GM06990 (cell line): Measurements from ENCODE around the gene CHRNA9.

Experiments
- DNase-seq: peaks from one replicate; pipeline ENCODE4 v3.0.0-alpha.2; 2011; ENCODE audit not compliant: insufficient read length; ENCODE audit errors: extremely low read depth
- H3K27me3 ChIP-seq: replicated peaks from 2 replicates; pipeline ENCODE4 v1.6.0; 2011; ENCODE audit warnings: low read length; ENCODE audit not compliant: control insufficient read depth, insufficient read depth
- H3K36me3 ChIP-seq: 2 replicates; pipeline ENCODE4 v1.5.1; 2011; ENCODE audit warnings: low read length; ENCODE audit not compliant: control insufficient read depth, insufficient read depth
- H3K4me3 ChIP-seq: replicated peaks from 2 replicates; pipeline ENCODE4 v1.5.1; 2011; ENCODE audit warnings: low read depth, mild to moderate bottlenecking, control low read depth, low read length
- TF ChIP-seq, protein P1 (sequence below): IDR thresholded peaks from 2 replicates; pipeline ENCODE4 v1.5.1; 2011; ENCODE audit warnings: low read length, control low read depth, mild to moderate bottlenecking, inconsistent platforms; ENCODE audit not compliant: insufficient read depth, poor library complexity, severe bottlenecking

Gene CHRNA9

DNA sequence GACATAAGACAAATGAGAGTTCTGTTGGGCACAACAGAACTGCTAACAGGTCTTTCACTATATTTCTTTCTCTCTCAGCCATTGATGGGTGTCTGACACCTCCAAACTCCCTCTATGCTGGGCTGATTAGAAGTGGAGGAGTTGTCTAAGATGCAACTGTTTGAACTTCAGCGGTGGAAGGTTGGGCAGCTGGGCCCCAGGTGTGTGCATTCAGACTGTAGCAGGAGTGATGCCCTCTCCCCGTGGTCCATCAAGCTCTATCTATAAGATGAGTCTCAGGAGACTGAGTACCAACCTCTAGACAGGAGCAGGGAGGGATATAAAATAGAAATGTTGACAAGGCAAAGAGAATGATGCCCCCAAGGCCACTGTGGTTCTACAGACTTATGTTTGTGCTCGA is 28.2 kb upstream of the CHRNA9 start:
- DNase-seq, result no peak
- Histone ChIP-seq H3K36me3 (no peaks in the 10 kb centered on the region), H3K4me3 (no peak overlapping the region), H3K27me3 (no peaks in the 10 kb centered on the region)
- TF ChIP-seq, protein P1, sequence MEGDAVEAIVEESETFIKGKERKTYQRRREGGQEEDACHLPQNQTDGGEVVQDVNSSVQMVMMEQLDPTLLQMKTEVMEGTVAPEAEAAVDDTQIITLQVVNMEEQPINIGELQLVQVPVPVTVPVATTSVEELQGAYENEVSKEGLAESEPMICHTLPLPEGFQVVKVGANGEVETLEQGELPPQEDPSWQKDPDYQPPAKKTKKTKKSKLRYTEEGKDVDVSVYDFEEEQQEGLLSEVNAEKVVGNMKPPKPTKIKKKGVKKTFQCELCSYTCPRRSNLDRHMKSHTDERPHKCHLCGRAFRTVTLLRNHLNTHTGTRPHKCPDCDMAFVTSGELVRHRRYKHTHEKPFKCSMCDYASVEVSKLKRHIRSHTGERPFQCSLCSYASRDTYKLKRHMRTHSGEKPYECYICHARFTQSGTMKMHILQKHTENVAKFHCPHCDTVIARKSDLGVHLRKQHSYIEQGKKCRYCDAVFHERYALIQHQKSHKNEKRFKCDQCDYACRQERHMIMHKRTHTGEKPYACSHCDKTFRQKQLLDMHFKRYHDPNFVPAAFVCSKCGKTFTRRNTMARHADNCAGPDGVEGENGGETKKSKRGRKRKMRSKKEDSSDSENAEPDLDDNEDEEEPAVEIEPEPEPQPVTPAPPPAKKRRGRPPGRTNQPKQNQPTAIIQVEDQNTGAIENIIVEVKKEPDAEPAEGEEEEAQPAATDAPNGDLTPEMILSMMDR, result no peak

DNA sequence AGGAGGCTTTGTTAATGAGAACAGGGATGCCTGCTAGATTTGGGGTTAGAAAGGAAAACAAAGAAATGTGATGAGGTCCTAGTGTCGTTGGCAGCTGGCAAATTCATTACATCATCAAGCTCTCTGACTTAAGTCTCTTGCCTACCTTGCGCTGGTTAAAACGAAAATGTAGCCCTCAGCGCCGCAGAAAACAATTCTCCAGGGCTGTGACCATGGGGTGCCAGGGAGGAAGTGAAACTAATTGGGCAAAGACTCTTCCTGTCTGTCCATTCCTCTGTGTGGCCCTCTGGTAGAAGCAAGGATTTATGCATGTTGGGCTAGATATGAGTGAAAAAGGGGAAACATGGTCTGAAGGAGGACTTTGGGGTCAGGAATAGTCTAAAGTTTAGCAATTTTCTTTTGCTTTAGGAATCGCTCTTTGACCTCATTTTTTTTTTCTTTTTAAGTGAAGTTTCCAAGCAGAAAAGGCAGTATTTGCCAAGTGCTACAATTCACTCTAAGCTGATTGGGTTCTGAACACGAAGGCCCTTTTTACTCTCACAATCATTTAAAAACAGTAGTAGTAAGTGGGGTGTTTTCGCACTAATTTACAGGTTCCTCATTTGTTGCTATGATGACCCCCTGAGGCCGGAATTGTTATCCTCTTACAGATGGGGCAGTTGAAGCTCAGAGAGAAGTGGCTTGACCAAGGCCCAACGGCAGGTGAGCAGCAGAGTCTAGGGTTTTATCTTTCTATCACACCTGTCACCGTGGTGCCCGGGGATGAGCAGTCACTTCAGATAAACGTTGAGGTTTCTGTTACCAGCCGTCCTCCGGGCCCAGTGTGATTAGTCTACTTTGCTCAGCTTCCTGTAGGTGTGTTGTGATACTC is 27.3 kb upstream of the CHRNA9 start:
- Histone ChIP-seq H3K4me3 (peak overlapping the region; percentile 28), H3K36me3 (no peaks in the 10 kb centered on the region), H3K27me3 (no peaks in the 10 kb centered on the region)
- TF ChIP-seq, protein P1, result peak; percentile 4
- peak; percentile 63 for DNase-seq

DNA sequence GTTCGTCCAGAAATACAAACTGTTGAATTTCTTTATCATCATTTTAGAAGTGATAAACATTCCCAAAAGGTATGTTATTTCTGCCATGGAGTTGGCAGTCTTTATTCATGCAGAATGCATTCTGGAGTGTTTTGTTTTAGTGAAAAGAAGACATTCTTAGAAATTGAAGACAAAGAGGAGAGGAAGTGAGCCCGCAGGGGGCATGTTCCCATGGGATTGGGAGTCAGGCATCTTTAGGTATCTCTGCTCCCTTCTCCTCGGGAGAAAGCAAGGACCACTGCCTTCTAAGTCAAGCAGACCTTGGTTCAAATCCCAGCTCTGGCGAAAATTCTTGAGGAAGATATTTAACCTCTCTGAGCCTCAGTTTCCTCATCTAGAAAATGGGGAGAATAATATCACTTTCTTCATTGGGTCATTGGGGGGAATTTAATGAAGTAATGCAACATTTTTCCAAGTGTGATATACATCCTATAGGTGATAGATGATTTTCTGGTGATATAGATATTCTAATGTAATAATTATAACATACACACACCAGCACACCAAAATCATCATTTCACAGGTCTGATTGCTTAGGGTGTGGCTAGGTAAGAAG is 26.5 kb upstream of the CHRNA9 start:
- Histone ChIP-seq H3K27me3 (no peaks in the 10 kb centered on the region), H3K36me3 (no peaks in the 10 kb centered on the region), H3K4me3 (no peak overlapping the region)
- TF ChIP-seq, protein P1, result no peak
- no peak for DNase-seq

DNA sequence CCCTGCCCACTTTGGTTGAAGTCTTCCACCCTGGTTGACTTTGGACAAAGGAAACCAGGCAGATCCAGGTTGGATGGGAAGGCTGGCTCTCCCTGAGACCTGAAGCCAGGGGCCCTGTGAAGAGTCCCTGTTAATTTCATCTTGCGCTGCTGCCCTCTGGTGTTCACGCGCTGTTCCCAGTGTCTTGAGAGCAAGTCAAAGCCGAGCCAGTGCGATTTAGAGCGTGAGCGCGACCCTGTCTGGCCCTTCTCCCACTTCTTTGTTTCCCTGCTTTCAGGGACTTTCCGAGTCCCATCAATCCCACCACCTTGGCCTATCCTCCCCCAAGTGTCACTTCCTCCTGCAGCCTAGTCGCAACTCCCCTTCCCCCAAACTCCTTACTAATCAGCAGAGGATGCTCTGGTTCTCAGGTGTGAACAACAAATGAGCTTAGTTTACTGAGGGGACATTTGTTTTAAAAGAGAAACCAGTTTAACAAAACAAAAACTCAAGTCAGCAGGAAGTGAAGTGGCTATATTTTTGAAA is 25.8 kb upstream of the CHRNA9 start:
- TF ChIP-seq, protein P1, result peak; percentile 84
- DNase-seq, result peak; percentile 82
- Histone ChIP-seq H3K27me3 (no peaks in the 10 kb centered on the region), H3K4me3 (peak overlapping the region; percentile 40; the same call in 1 of the 2 replicates), H3K36me3 (no peaks in the 10 kb centered on the region)

DNA sequence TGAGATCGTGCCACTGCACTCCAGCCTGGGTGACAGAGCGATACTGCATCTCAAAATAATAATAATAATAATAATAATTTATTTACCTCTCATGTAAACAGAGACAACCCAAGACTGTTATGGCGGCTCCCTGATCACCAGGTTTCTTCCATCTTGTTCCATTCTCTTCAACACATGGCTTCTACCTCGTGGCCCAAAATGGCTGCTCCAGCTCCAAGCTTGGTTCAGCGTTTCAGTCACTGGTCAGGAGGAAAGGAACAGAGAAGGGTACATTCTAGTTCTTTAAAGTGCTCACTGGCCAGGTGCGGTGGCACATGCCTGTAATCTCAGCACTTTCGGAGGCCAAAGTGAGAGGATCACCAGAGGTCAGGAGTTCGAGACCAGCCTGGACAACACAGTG is 24.9 kb upstream of the CHRNA9 start:
- Histone ChIP-seq H3K27me3 (no peaks in the 10 kb centered on the region), H3K36me3 (no peaks in the 10 kb centered on the region), H3K4me3 (no peak overlapping the region)
- no peak for DNase-seq
- TF ChIP-seq, protein P1, result no peak
